Loucy (cell line): ENCODE data around the gene CREB3L2.

Experiments used
- H2AFZ ChIP-seq: fragments of 200-600 bp; sonication (generic); 2 replicates; pipeline ENCODE4 v1.6.0; 2016; ENCODE audit warnings: antibody characterized with exemption, mild to moderate bottlenecking, low read length, moderate library complexity
- H3F3A ChIP-seq: fragments of 200-600 bp; 2 replicates; pipeline ENCODE4 v1.6.0; 2016; ENCODE audit warnings: antibody characterized with exemption, low read depth, mild to moderate bottlenecking
- H3K27me3 ChIP-seq: fragments of 200-600 bp; sonication (generic); 2 replicates; pipeline ENCODE4 v1.6.1; 2014; ENCODE audit warnings: low read length, mild to moderate bottlenecking; ENCODE audit not compliant: insufficient read depth, poor library complexity, severe bottlenecking
- H3K36me3 ChIP-seq: fragments of 200-600 bp; sonication (generic); 2 replicates; pipeline ENCODE4 v1.6.1; 2016; ENCODE audit warnings: low read length; ENCODE audit not compliant: insufficient read depth
- H3K4me1 ChIP-seq: fragments of 200-600 bp; sonication (generic); 2 replicates; pipeline ENCODE4 v1.5.1; 2014; ENCODE audit warnings: low read length, mild to moderate bottlenecking; ENCODE audit not compliant: insufficient read depth, poor library complexity, severe bottlenecking
- H3K4me2 ChIP-seq: fragments of 200-600 bp; sonication (generic); 2 replicates; pipeline ENCODE4 v1.6.0; 2014; ENCODE audit warnings: antibody characterized with exemption, low read length, low read depth, mild to moderate bottlenecking; ENCODE audit not compliant: poor library complexity, severe bottlenecking
- H3K4me3 ChIP-seq: fragments of 200-600 bp; sonication (generic); 2 replicates; pipeline ENCODE4 v1.5.1; 2014; ENCODE audit warnings: low read length, mild to moderate bottlenecking, mixed read lengths; ENCODE audit not compliant: poor library complexity, severe bottlenecking
- H3K79me2 ChIP-seq: fragments of 200-600 bp; sonication (generic); 2 replicates; pipeline ENCODE4 v1.6.1; 2014; ENCODE audit warnings: low read length; ENCODE audit not compliant: insufficient read depth
- H3K9ac ChIP-seq: fragments of 200-600 bp; sonication (generic); 2 replicates; pipeline ENCODE4 v1.6.0; 2014; ENCODE audit warnings: mild to moderate bottlenecking, low read depth, low read length, moderate library complexity; ENCODE audit not compliant: poor library complexity, severe bottlenecking
- H3K9me2 ChIP-seq: fragments of 200-600 bp; sonication (generic); replicated peaks from 2 replicates; pipeline ENCODE4 v1.6.1; 2016; ENCODE audit warnings: low read depth, low read length, mixed read lengths
- H3K9me3 ChIP-seq: fragments of 200-600 bp; sonication (generic); 2 replicates; pipeline ENCODE4 v1.6.1; 2014; ENCODE audit warnings: mild to moderate bottlenecking, antibody characterized with exemption, low read length, low read depth; ENCODE audit not compliant: insufficient read depth
- H4K20me1 ChIP-seq: fragments of 200-600 bp; sonication (generic); 2 replicates; pipeline ENCODE4 v1.6.0; 2014; ENCODE audit warnings: antibody characterized with exemption, low read length, mild to moderate bottlenecking; ENCODE audit not compliant: insufficient read depth, poor library complexity, severe bottlenecking
- CTCF ChIP-seq: fragments of 200-600 bp; sonication (generic); conservative IDR thresholded peaks from 2 replicates; pipeline ENCODE4 v1.5.1; 2014; ENCODE audit warnings: mild to moderate bottlenecking, antibody characterized with exemption, low read length
- EZH2phosphoT487 ChIP-seq: fragments of 200-600 bp; IDR thresholded peaks from 2 replicates; pipeline ENCODE4 v1.6.1; 2018; ENCODE audit warnings: antibody characterized with exemption, mild to moderate bottlenecking, moderate library complexity, borderline replicate concordance

Gene CREB3L2

GRCh38 chr7:137974766-137975165 is 27.1 kb downstream of the CREB3L2 start:
- no peaks in the 10 kb centered on the region for H3K9me2 ChIP-seq
- no peaks in the 10 kb centered on the region for H3K27me3 ChIP-seq
- no peak overlapping the region for H2AFZ ChIP-seq
- H3F3A ChIP-seq = no peaks in the 10 kb centered on the region
- no peak overlapping the region for H3K4me3 ChIP-seq
- H3K9ac ChIP-seq = no peak overlapping the region
- H3K36me3 ChIP-seq = no peaks in the 10 kb centered on the region
- H4K20me1 ChIP-seq = no peaks in the 10 kb centered on the region
- H3K79me2 ChIP-seq = peaks cover 58% of the 10 kb centered on the region; the same call in 1 of the 2 replicates
- no peak overlapping the region for H3K4me2 ChIP-seq
- H3K4me1 ChIP-seq = no peaks in the 10 kb centered on the region
- TF ChIP-seq EZH2phosphoT487 = no peak
- TF ChIP-seq CTCF = no peak
- no peaks in the 10 kb centered on the region for H3K9me3 ChIP-seq

- no peaks in the 10 kb centered on the region for H3K9me2 ChIP-seq
- H3K9ac ChIP-seq = no peak overlapping the region
- H3K79me2 ChIP-seq = peaks cover 45% of the 10 kb centered on the region; the same call in 1 of the 2 replicates
- H3K4me2 ChIP-seq = no peak overlapping the region
- TF ChIP-seq EZH2phosphoT487 (no peak), CTCF (no peak)
- no peak overlapping the region for H2AFZ ChIP-seq
- H3K9me3 ChIP-seq = no peaks in the 10 kb centered on the region
- no peak overlapping the region for H3K4me3 ChIP-seq
- peaks cover 24% of the 10 kb centered on the region for H3K4me1 ChIP-seq
- no peaks in the 10 kb centered on the region for H4K20me1 ChIP-seq
- no peaks in the 10 kb centered on the region for H3K27me3 ChIP-seq
- H3K36me3 ChIP-seq = no peaks in the 10 kb centered on the region
- H3F3A ChIP-seq = no peaks in the 10 kb centered on the region
These were observed 31.5 kb downstream of the CREB3L2 start for GRCh38 chr7:137970253-137970975.

- TF ChIP-seq EZH2phosphoT487 (no peak), CTCF (no peak)
- Histone ChIP-seq H3K9ac (no peak overlapping the region), H3K36me3 (no peaks in the 10 kb centered on the region), H3K9me2 (no peaks in the 10 kb centered on the region), H4K20me1 (no peaks in the 10 kb centered on the region), H3K4me2 (no peak overlapping the region), H3K27me3 (no peaks in the 10 kb centered on the region), H2AFZ (no peak overlapping the region), H3K79me2 (peaks cover 50% of the 10 kb centered on the region; the same call in 1 of the 2 replicates), H3K4me1 (peaks cover 25% of the 10 kb centered on the region), H3F3A (no peaks in the 10 kb centered on the region), H3K9me3 (no peaks in the 10 kb centered on the region), H3K4me3 (no peak overlapping the region)
These were observed 32.1 kb downstream of the CREB3L2 start for GRCh38 chr7:137969828-137970227.
